ENCODE results near the gene SEMA5B.

DNA sequence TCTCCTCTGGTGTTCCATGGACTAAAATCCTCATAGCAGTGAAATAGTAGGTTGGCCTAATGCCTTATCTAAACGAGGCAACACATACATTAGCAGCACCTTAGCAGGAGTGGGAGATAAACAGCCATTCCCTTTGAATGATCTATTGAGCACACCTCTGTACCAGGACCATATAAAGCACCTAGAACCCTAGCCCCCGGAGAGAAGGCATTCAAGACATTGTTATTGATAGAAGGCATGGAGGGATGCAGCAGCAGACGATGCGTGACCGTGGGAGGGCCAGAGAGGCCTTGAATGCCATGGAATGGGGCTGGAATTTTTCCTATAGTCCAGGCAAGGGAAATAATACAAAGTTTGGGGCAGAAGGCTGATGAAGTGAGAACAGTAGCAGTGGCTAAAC is 6.6 kb upstream of the SEMA5B start:
- TF ChIP-seq REST (IDR thresholded peaks at IDR 0.05; ENCODE audit: insufficient replicate concordance, low read depth) (no peak), SPI1 (IDR thresholded peaks at IDR 0.05; ENCODE audit: borderline replicate concordance, low read depth) (no peak)
- TF ChIP-seq, protein P1, sequence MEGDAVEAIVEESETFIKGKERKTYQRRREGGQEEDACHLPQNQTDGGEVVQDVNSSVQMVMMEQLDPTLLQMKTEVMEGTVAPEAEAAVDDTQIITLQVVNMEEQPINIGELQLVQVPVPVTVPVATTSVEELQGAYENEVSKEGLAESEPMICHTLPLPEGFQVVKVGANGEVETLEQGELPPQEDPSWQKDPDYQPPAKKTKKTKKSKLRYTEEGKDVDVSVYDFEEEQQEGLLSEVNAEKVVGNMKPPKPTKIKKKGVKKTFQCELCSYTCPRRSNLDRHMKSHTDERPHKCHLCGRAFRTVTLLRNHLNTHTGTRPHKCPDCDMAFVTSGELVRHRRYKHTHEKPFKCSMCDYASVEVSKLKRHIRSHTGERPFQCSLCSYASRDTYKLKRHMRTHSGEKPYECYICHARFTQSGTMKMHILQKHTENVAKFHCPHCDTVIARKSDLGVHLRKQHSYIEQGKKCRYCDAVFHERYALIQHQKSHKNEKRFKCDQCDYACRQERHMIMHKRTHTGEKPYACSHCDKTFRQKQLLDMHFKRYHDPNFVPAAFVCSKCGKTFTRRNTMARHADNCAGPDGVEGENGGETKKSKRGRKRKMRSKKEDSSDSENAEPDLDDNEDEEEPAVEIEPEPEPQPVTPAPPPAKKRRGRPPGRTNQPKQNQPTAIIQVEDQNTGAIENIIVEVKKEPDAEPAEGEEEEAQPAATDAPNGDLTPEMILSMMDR (IDR thresholded peaks at IDR 0.05; ENCODE audit: insufficient read depth, low read length), result no peak

Measured in HL-60 (cell line).